GM12878 (cell line): ENCODE measurements around the gene RARRES2. TPM values are rescaled to one million over a fixed set of nuclear protein-coding genes. Genes with fewer than 3 reads are reported as not detected.
A peak's percentile ranks its signal among the peaks of the same experiment; 100 is the strongest.

Experiments
- BMI1 ChIP-seq: fragments of 450-650 bp; IDR thresholded peaks from 2 replicates; pipeline ENCODE4 v1.6.1; 2016; ENCODE audit warnings: mild to moderate bottlenecking, moderate library complexity, borderline replicate concordance
- CHD2 ChIP-seq: IDR thresholded peaks from 2 replicates; pipeline ENCODE4 v1.6.1; 2011; ENCODE audit warnings: low read depth, low read length, improper control_type of control experiment, borderline replicate concordance
- CREM ChIP-seq: IDR thresholded peaks from 2 replicates; pipeline ENCODE4 v1.6.1; 2014; ENCODE audit warnings: antibody characterized with exemption, low read depth
- ESRRA ChIP-seq: IDR thresholded peaks from 2 replicates; pipeline ENCODE4 v1.6.1; 2012; ENCODE audit warnings: mild to moderate bottlenecking, low read length, improper control_type of control experiment
- ETV6 ChIP-seq, 2 experiments: fragments of 450-650 bp in 1 of 2; IDR thresholded peaks in 1 of 2; conservative IDR thresholded peaks in 1 of 2; 2 replicates each; pipeline ENCODE4 v1.6.1; 2014; ENCODE audit warnings: antibody characterized with exemption in 1 of 2, borderline replicate concordance in 1 of 2, low read depth in 1 of 2, mild to moderate bottlenecking in 1 of 2, moderate library complexity in 1 of 2
- EZH2 ChIP-seq: IDR thresholded peaks from 2 replicates; pipeline ENCODE4 v1.6.1; 2012; ENCODE audit warnings: low read depth, mild to moderate bottlenecking, control low read depth, inconsistent platforms, low read length, borderline replicate concordance; ENCODE audit not compliant: control insufficient read depth
- FOXK2 ChIP-seq: fragments of 450-650 bp; IDR thresholded peaks from 2 replicates; pipeline ENCODE4 v1.6.1; 2017; ENCODE audit warnings: mild to moderate bottlenecking, moderate library complexity
- GATAD2B ChIP-seq: fragments of 450-650 bp; conservative IDR thresholded peaks from 2 replicates; pipeline ENCODE4 v1.6.1; 2017; ENCODE audit warnings: low read depth, mild to moderate bottlenecking, moderate library complexity
- HDGF ChIP-seq: fragments of 450-650 bp; IDR thresholded peaks from 2 replicates; pipeline ENCODE4 v1.6.1; 2016; ENCODE audit warnings: antibody characterized with exemption
- IKZF2 ChIP-seq, 2 experiments: fragments of 450-650 bp; IDR thresholded peaks; 2 replicates each; pipeline ENCODE4 v1.6.1; 2017; ENCODE audit warnings: mild to moderate bottlenecking in 2 of 2, moderate library complexity in 2 of 2
- JUND ChIP-seq: IDR thresholded peaks from 2 replicates; pipeline ENCODE4 v1.6.1; 2012; ENCODE audit warnings: low read depth, mild to moderate bottlenecking, low read length, improper control_type of control experiment, moderate library complexity
- PML ChIP-seq: IDR thresholded peaks from 2 replicates; pipeline ENCODE4 v1.6.1; 2012; ENCODE audit warnings: low read length, inconsistent platforms
- RAD21 ChIP-seq: IDR thresholded peaks from 2 replicates; pipeline ENCODE4 v1.6.1; 2011; ENCODE audit warnings: mild to moderate bottlenecking, low read depth, low read length, moderate library complexity; ENCODE audit not compliant: insufficient read depth
- RBBP5 ChIP-seq: fragments of 200-600 bp; sonication (generic); conservative IDR thresholded peaks from 2 replicates; pipeline ENCODE4 v1.6.1; 2016
- RCOR1 ChIP-seq: conservative IDR thresholded peaks from 2 replicates; pipeline ENCODE4 v1.6.1; 2012; ENCODE audit warnings: low read depth, low read length, improper control_type of control experiment
- SPI1 ChIP-seq: IDR thresholded peaks from 2 replicates; pipeline ENCODE4 v1.6.1; 2011; ENCODE audit warnings: low read depth, mild to moderate bottlenecking, low read length, moderate library complexity, borderline replicate concordance; ENCODE audit not compliant: insufficient read depth
- TAF1 ChIP-seq: IDR thresholded peaks from 2 replicates; pipeline ENCODE4 v1.6.1; 2011; ENCODE audit warnings: mild to moderate bottlenecking, low read depth, low read length, borderline replicate concordance
- TCF7 ChIP-seq: IDR thresholded peaks from 2 replicates; pipeline ENCODE4 v1.6.1; 2014; ENCODE audit warnings: antibody characterized with exemption, borderline replicate concordance
- ZZZ3 ChIP-seq: IDR thresholded peaks from 2 replicates; pipeline ENCODE4 v1.6.1; 2011; ENCODE audit warnings: low read depth; ENCODE audit not compliant: control insufficient read depth, insufficient read length
- polyA plus RNA-seq, 11 experiments: library from polyadenylated mRNA; depleted of rRNA in 4 of 11; unstranded in 6 of 11; stranded (reverse) in 5 of 11; fragments of >200 nt; fragmentation: Nextera tagmentation in 4 of 11; fragmentation: Illumina TruSeq in 1 of 11; extraction: Ambion mirVana in 4 of 11; extraction: Trizol in 1 of 11; gene quantifications; 1 replicate in 1 of 11; 2 replicates in 10 of 11; pipeline versions ENCODE4 v1.2.1 to v1.2.3, GENCODE V29; 2011 to 2016; ENCODE audit warnings: inconsistent platforms in 2 of 11, missing spikeins in 2 of 11, low read depth in 1 of 11
- total RNA-seq, 4 experiments: library from RNA; depleted of rRNA in 3 of 4; stranded (reverse); fragments of >200 nt in 3 of 4; fragmentation: Illumina TruSeq in 1 of 4; extraction: Trizol in 1 of 4; gene quantifications; 2 replicates each; pipeline versions ENCODE4 v1.2.1 to v1.2.3, GENCODE V29; 2013 to 2021
- TF ChIP-seq, protein P1 (sequence below): IDR thresholded peaks from 2 replicates; pipeline ENCODE4 v1.6.1; 2011; ENCODE audit warnings: borderline replicate concordance, low read depth, mild to moderate bottlenecking, moderate library complexity, mixed read lengths, low read length; ENCODE audit not compliant: insufficient read depth; ENCODE audit errors: extremely low read length
- TF ChIP-seq, protein P2 (sequence below), 3 experiments: IDR thresholded peaks in 2 of 3; conservative IDR thresholded peaks in 1 of 3; 2 replicates each; pipeline ENCODE4 v1.5.1; 2011; ENCODE audit warnings: low read depth in 3 of 3, low read length in 3 of 3, mild to moderate bottlenecking in 3 of 3, control low read depth in 2 of 3, moderate library complexity in 2 of 3, inconsistent platforms in 1 of 3, mixed read lengths in 1 of 3; ENCODE audit not compliant: control insufficient read depth in 2 of 3, insufficient read depth in 1 of 3; ENCODE audit errors: extremely low read depth in 1 of 3
- TF ChIP-seq, protein P3 (sequence below): fragments of 150-350 bp; IDR thresholded peaks from 2 replicates; pipeline ENCODE4 v1.6.1; 2014; ENCODE audit warnings: mild to moderate bottlenecking, low read depth, low read length

The RARRES2 gene
- total and polyA plus RNA-seq, 10 of the 15 experiments (the other 5 are each of a cell fraction or from before 2014, with no cell fraction given) = 0.13 to 2.2 (median 0.40) TPM; not detected in 3

DNA sequence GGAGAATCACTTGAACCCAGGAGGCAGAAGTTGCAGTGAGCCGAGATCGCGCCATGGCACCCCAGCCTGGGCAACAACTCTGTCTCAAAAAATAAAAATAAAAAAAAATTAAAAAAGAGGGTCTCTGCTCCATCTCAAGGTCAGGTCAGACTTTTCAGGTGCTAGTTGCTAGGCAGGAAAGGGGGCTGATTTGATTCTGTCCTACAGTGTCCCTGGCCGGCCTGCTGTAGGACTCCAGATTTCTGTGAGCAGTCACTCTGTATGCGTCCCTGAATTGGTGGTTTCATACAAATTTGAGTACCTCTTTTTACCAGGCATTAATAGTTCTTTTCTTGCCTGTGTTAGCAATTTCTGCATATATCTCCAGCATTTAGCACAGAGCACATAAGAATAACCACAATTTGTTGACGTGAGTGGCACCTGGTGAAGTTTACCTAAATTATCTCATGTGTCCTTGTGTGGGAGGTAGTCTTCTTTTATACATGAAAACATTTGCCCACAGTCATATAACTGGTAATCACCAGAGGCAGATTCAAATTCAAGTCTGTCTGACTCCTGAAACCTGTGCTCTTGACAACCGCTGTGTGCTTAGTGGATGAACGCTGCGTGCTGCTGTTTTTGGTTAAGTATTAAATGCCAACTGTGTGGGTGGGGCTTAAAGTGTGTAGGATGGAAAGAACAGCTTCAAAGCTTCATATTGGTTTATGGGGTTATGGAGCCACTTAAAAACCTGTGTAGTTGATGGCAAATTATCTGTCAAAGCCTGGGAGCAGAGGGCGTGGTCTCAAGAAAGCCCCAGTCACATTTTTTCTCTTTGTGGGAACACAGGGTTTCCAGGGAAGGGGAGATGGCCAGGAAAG is 34.5 kb upstream of the RARRES2 start (continued):
- no peak for TF ChIP-seq RBBP5
- no peak for TF ChIP-seq ESRRA
- no peak for TF ChIP-seq RAD21
- no peak for TF ChIP-seq RCOR1
- TF ChIP-seq HDGF = no peak; the same call in 1 of the 2 replicates
- no peak for TF ChIP-seq CHD2
- peak; percentile 9 to 16; a peak in 2 of 4 replicates for TF ChIP-seq IKZF2 (IDR thresholded peaks at IDR 0.05)
- 0 out of 2 replicates have a peak, but pooled peaks have one; percentile 32 for TF ChIP-seq CREM
- TF ChIP-seq, protein P1, sequence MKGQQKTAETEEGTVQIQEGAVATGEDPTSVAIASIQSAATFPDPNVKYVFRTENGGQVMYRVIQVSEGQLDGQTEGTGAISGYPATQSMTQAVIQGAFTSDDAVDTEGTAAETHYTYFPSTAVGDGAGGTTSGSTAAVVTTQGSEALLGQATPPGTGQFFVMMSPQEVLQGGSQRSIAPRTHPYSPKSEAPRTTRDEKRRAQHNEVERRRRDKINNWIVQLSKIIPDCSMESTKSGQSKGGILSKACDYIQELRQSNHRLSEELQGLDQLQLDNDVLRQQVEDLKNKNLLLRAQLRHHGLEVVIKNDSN = no peak
- TF ChIP-seq BMI1 = no peak
- TF ChIP-seq, protein P2, sequence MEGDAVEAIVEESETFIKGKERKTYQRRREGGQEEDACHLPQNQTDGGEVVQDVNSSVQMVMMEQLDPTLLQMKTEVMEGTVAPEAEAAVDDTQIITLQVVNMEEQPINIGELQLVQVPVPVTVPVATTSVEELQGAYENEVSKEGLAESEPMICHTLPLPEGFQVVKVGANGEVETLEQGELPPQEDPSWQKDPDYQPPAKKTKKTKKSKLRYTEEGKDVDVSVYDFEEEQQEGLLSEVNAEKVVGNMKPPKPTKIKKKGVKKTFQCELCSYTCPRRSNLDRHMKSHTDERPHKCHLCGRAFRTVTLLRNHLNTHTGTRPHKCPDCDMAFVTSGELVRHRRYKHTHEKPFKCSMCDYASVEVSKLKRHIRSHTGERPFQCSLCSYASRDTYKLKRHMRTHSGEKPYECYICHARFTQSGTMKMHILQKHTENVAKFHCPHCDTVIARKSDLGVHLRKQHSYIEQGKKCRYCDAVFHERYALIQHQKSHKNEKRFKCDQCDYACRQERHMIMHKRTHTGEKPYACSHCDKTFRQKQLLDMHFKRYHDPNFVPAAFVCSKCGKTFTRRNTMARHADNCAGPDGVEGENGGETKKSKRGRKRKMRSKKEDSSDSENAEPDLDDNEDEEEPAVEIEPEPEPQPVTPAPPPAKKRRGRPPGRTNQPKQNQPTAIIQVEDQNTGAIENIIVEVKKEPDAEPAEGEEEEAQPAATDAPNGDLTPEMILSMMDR (IDR thresholded peaks at IDR 0.05 in 2 of 3, conservative IDR thresholded peaks at IDR 0.05 in 1 of 3; ENCODE audit: control insufficient read depth in 2 of 3, extremely low read depth in 1 of 3, insufficient read depth in 1 of 3, low read depth in 3 of 3, low read length in 3 of 3) = no peak
- TF ChIP-seq, protein P3, sequence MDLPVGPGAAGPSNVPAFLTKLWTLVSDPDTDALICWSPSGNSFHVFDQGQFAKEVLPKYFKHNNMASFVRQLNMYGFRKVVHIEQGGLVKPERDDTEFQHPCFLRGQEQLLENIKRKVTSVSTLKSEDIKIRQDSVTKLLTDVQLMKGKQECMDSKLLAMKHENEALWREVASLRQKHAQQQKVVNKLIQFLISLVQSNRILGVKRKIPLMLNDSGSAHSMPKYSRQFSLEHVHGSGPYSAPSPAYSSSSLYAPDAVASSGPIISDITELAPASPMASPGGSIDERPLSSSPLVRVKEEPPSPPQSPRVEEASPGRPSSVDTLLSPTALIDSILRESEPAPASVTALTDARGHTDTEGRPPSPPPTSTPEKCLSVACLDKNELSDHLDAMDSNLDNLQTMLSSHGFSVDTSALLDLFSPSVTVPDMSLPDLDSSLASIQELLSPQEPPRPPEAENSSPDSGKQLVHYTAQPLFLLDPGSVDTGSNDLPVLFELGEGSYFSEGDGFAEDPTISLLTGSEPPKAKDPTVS = no peak
- no peak for TF ChIP-seq FOXK2
- TF ChIP-seq TAF1 = no peak
- no peak for TF ChIP-seq ZZZ3
- TF ChIP-seq GATAD2B = no peak
- peak; percentile 64; the same call in 1 of the 2 replicates for TF ChIP-seq PML
- TF ChIP-seq JUND = no peak
- no peak for TF ChIP-seq EZH2
- no peak for TF ChIP-seq SPI1
- no peak for TF ChIP-seq ETV6 (conservative IDR thresholded peaks at IDR 0.05 in 1 of 2, IDR thresholded peaks at IDR 0.05 in 1 of 2; ENCODE audit: borderline replicate concordance in 1 of 2, low read depth in 1 of 2)
- TF ChIP-seq TCF7 = no peak
